ENCODE results near the gene DCLRE1A. TPM values are rescaled to one million over a fixed set of nuclear protein-coding genes. Genes with fewer than 3 reads are reported as not detected.

The DCLRE1A gene
- total RNA-seq, result 1 to 10 TPM; 2.2 to 5.6 (median 4.7) TPM

- peak within 1 kb of the TSS; percentile 87 to 96 (median 94) for H3K4me3 ChIP-seq
- DNase-seq, result peak; percentile 19
- H3K27ac ChIP-seq, result peak within 1 kb of the TSS; percentile 91 to 94 (median 93)
- H3K9me3 ChIP-seq, result no peaks in the 10 kb centered on the region
- TF ChIP-seq POLR2A (IDR thresholded peaks at IDR 0.05), result no peak
- no peaks in the 10 kb centered on the region for H3K27me3 ChIP-seq
- 0% methylated on average over 35 to 38 of the region's 39 CpGs for WGBS, 2 donors
- intact Hi-C loops (cut with DNase I), result no loop called here
- peaks cover 0 to 6% (median 0%) of the 10 kb centered on the region in 3 donors for H3K36me3 ChIP-seq
- peaks cover 9 to 79% (median 15%) of the 10 kb centered on the region in 3 donors for H3K4me1 ChIP-seq
Measured at GRCh38 chr10:113854013-113854760, at the start of gene DCLRE1A, which contains the start of gene NHLRC2. TSS of gene DCLRE1A (minus strand) at chr10:113854082. CDS start at chr10:113853182, 900 bp downstream. TSS of gene NHLRC2 (plus strand) at chr10:113854661. CDS start at chr10:113854873, 212 bp downstream.

GRCh38 chr10:113899952-113900598 is 46.2 kb upstream of the DCLRE1A start:
- H3K4me3 ChIP-seq, result no peak overlapping the region
- no peak overlapping the region for H3K27ac ChIP-seq
- WGBS, 2 donors, result 85 to 97% methylated on average over 2 of the region's 2 CpGs
- H3K36me3 ChIP-seq, result peaks cover 3 to 70% (median 8%) of the 10 kb centered on the region in 3 donors
- H3K4me1 ChIP-seq, result peaks cover 0 to 3% (median 0%) of the 10 kb centered on the region in 3 donors
- intact Hi-C loops (cut with DNase I), result no loop called here
- H3K9me3 ChIP-seq, result no peaks in the 10 kb centered on the region
- no peak for DNase-seq
- H3K27me3 ChIP-seq, result no peaks in the 10 kb centered on the region
- TF ChIP-seq CTCF (IDR thresholded peaks at IDR 0.05), result no peak
- no peak for TF ChIP-seq POLR2A (IDR thresholded peaks at IDR 0.05)

GRCh38 chr10:113897693-113898618 is 44.1 kb upstream of the DCLRE1A start:
- Histone ChIP-seq H3K27ac (no peak overlapping the region), H3K9me3 (no peaks in the 10 kb centered on the region), H3K4me3 (no peak overlapping the region), H3K36me3 (peaks cover 0 to 55% (median 8%) of the 10 kb centered on the region in 3 donors), H3K4me1 (peaks cover 0 to 5% (median 0%) of the 10 kb centered on the region in 3 donors), H3K27me3 (no peaks in the 10 kb centered on the region)
- DNase-seq, result no peak
- 55 to 85% methylated on average over 6 of the region's 6 CpGs for WGBS, 2 donors
- no peak for TF ChIP-seq CTCF (IDR thresholded peaks at IDR 0.05)
- TF ChIP-seq POLR2A (IDR thresholded peaks at IDR 0.05), result no peak
- intact Hi-C loops (cut with DNase I), result no loop called here

GRCh38 chr10:113895018-113895417 is 41.1 kb upstream of the DCLRE1A start:
- no peak for DNase-seq
- peaks cover 0 to 5% (median 0%) of the 10 kb centered on the region in 3 donors for H3K4me1 ChIP-seq
- peaks cover 0 to 40% (median 8%) of the 10 kb centered on the region in 3 donors for H3K36me3 ChIP-seq
- H3K27ac ChIP-seq, result no peak overlapping the region
- no peak for TF ChIP-seq POLR2A (IDR thresholded peaks at IDR 0.05)
- no peak for TF ChIP-seq CTCF (IDR thresholded peaks at IDR 0.05)
- no peaks in the 10 kb centered on the region for H3K9me3 ChIP-seq
- no peak overlapping the region for H3K4me3 ChIP-seq
- H3K27me3 ChIP-seq, result no peaks in the 10 kb centered on the region
- intact Hi-C loops (cut with DNase I), result no loop called here

- Histone ChIP-seq H3K4me3 (no peak overlapping the region), H3K27ac (no peak overlapping the region), H3K9me3 (no peaks in the 10 kb centered on the region), H3K36me3 (peaks cover 0 to 41% (median 8%) of the 10 kb centered on the region in 3 donors), H3K27me3 (no peaks in the 10 kb centered on the region), H3K4me1 (peaks cover 0 to 5% (median 0%) of the 10 kb centered on the region in 3 donors)
- no peak for TF ChIP-seq POLR2A (IDR thresholded peaks at IDR 0.05)
- no peak for TF ChIP-seq CTCF (IDR thresholded peaks at IDR 0.05)
- DNase-seq, result no peak
- intact Hi-C loops (cut with DNase I), result no loop called here
- 81 to 82% methylated on average over 1 of the region's 1 CpG for WGBS, 2 donors
Measured at GRCh38 chr10:113894581-113894980, 40.7 kb upstream of the DCLRE1A start.

All from esophagus squamous epithelium (tissue), 5 donors.